Neural cell (in vitro differentiated cells): ENCODE results near the gene PTPRQ.

Experiments
- EP300 ChIP-seq: fragments of 450-650 bp; conservative IDR thresholded peaks from 2 replicates; pipeline ENCODE4 v1.6.1; 2014; ENCODE audit warnings: antibody characterized with exemption, mild to moderate bottlenecking, moderate library complexity; ENCODE audit not compliant: poor library complexity, severe bottlenecking
- EZH2 ChIP-seq: fragments of 200-600, 300-800 bp; shearing (Covaris generic), sonication (generic); IDR thresholded peaks from 2 replicates; pipeline ENCODE4 v1.6.1; 2014; ENCODE audit warnings: antibody characterized with exemption, low read length, borderline replicate concordance, mild to moderate bottlenecking; ENCODE audit not compliant: insufficient read depth, poor library complexity, severe bottlenecking
- MXI1 ChIP-seq: fragments of 450-650 bp; conservative IDR thresholded peaks from 2 replicates; pipeline ENCODE4 v1.6.1; 2014; ENCODE audit warnings: antibody characterized with exemption, mild to moderate bottlenecking; ENCODE audit not compliant: poor library complexity, severe bottlenecking
- POLR2AphosphoS5 ChIP-seq: IDR thresholded peaks from 2 replicates; pipeline ENCODE4 v1.6.1; 2012
- RAD21 ChIP-seq: fragments of 450-650 bp; conservative IDR thresholded peaks from 2 replicates; pipeline ENCODE4 v1.6.1; 2014; ENCODE audit warnings: antibody characterized with exemption, mild to moderate bottlenecking, moderate library complexity
- REST ChIP-seq: IDR thresholded peaks from 2 replicates; pipeline ENCODE4 v1.6.1; 2012; ENCODE audit warnings: borderline replicate concordance
- SMC3 ChIP-seq: fragments of 450-650 bp; conservative IDR thresholded peaks from 2 replicates; pipeline ENCODE4 v1.6.1; 2014; ENCODE audit warnings: antibody characterized with exemption, mild to moderate bottlenecking, moderate library complexity; ENCODE audit not compliant: poor library complexity
- TAF1 ChIP-seq: IDR thresholded peaks from 2 replicates; pipeline ENCODE4 v1.6.1; 2012; ENCODE audit warnings: low read depth
- TF ChIP-seq, protein P1 (sequence below): fragments of 450-650 bp; IDR thresholded peaks from 2 replicates; pipeline ENCODE4 v1.5.1; 2014; ENCODE audit warnings: antibody characterized with exemption, mild to moderate bottlenecking, moderate library complexity; ENCODE audit not compliant: poor library complexity, severe bottlenecking

GRCh38 chr12:80692114-80692513 is 248.1 kb downstream of the PTPRQ start:
- TF ChIP-seq, protein P1, sequence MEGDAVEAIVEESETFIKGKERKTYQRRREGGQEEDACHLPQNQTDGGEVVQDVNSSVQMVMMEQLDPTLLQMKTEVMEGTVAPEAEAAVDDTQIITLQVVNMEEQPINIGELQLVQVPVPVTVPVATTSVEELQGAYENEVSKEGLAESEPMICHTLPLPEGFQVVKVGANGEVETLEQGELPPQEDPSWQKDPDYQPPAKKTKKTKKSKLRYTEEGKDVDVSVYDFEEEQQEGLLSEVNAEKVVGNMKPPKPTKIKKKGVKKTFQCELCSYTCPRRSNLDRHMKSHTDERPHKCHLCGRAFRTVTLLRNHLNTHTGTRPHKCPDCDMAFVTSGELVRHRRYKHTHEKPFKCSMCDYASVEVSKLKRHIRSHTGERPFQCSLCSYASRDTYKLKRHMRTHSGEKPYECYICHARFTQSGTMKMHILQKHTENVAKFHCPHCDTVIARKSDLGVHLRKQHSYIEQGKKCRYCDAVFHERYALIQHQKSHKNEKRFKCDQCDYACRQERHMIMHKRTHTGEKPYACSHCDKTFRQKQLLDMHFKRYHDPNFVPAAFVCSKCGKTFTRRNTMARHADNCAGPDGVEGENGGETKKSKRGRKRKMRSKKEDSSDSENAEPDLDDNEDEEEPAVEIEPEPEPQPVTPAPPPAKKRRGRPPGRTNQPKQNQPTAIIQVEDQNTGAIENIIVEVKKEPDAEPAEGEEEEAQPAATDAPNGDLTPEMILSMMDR, result no peak
- no peak for TF ChIP-seq POLR2AphosphoS5
- no peak for TF ChIP-seq EZH2
- TF ChIP-seq TAF1, result no peak
- TF ChIP-seq REST, result no peak
- TF ChIP-seq EP300, result no peak
- TF ChIP-seq MXI1, result no peak
- no peak for TF ChIP-seq SMC3
- no peak for TF ChIP-seq RAD21
